Gastrocnemius medialis (tissue), 4 donors: ENCODE measurements around the gene RNASE1. TPM values are rescaled to one million over a fixed set of nuclear protein-coding genes. Genes with fewer than 3 reads are reported as not detected.

Experiments used
- ATAC-seq, 2 donors: fragments of 150-250 bp; one replicate each; pipeline ENCODE4 v1.9.1; 2016
- DNase-seq, 2 donors: peaks; one replicate each; pipeline ENCODE4 v3.0.0-alpha.2; 2019
- H3K27ac ChIP-seq, 4 donors: fragments of 200-600 bp; sonication (generic); 1 replicate in 1 of 4; 2 replicates in 3 of 4; pipeline ENCODE4 v1.5.1; 2016 to 2018; ENCODE audit warnings: mild to moderate bottlenecking in 2 of 4, moderate library complexity in 1 of 4
- H3K27me3 ChIP-seq, 3 donors: fragments of 200-600 bp; sonication (generic) in 2 of 3; 1 replicate in 1 of 3; 2 replicates in 2 of 3; pipeline versions ENCODE4 v1.5.1 to v1.6.0; 2016 to 2019; ENCODE audit warnings: mild to moderate bottlenecking in 1 of 3, moderate library complexity in 1 of 3
- H3K36me3 ChIP-seq, 2 donors: fragments of 200-600 bp; sonication (generic) in 1 of 2; one replicate each; pipeline ENCODE4 v1.5.1; 2017 to 2018
- H3K4me1 ChIP-seq, 2 donors: fragments of 200-600 bp; sonication (generic) in 1 of 2; one replicate each; pipeline ENCODE4 v1.5.1; 2016 to 2017; ENCODE audit warnings: mild to moderate bottlenecking in 2 of 2
- H3K4me3 ChIP-seq, 4 donors: fragments of 200-600 bp; sonication (generic) in 3 of 4; 1 replicate in 1 of 4; 2 replicates in 3 of 4; pipeline ENCODE4 v1.5.1; 2016 to 2019; ENCODE audit warnings: mild to moderate bottlenecking in 2 of 4
- H3K9me3 ChIP-seq, 3 donors: fragments of 200-600 bp; sonication (generic) in 2 of 3; 1 replicate in 1 of 3; 2 replicates in 2 of 3; pipeline ENCODE4 v1.5.1; 2016 to 2019
- CTCF ChIP-seq, 5 experiments: fragments of 450-650 bp in 3 of 5; fragments of 200-600 bp in 2 of 5; sonication (generic) in 2 of 5; IDR thresholded peaks in 4 of 5; conservative IDR thresholded peaks in 1 of 5; 1 replicate in 4 of 5; 2 replicates in 1 of 5; pipeline ENCODE4 v1.5.1; 2016 to 2019; ENCODE audit warnings: antibody characterized with exemption in 5 of 5, mild to moderate bottlenecking in 3 of 5, moderate library complexity in 3 of 5
- POLR2A ChIP-seq, 2 donors: fragments of 450-650 bp; IDR thresholded peaks; one replicate each; pipeline ENCODE4 v1.6.1; 2017; ENCODE audit warnings: antibody characterized with exemption in 2 of 2, mild to moderate bottlenecking in 2 of 2, moderate library complexity in 2 of 2
- in situ Hi-C, 4 donors: fragments of 200-750 bp; cut with MboI; loops; one replicate each; pipeline versions ENCODE4 v1.15.0 to v1.8.0; 2017; ENCODE audit warnings: low sequenced_read_pairs in 4 of 4
- intact Hi-C: fragments of 100-400 bp; cut with DNase I; formaldehyde crosslinking; loops from one replicate; pipeline ENCODE4 v1.15.1; 2023; ENCODE audit warnings: low total_unique reads
- total RNA-seq, 4 donors: library from RNA; depleted of rRNA; stranded (reverse); fragments of >200 nt; gene quantifications; one replicate each; pipeline versions ENCODE4 v1.1.0 to v1.2.3, GENCODE V29; 2016

Gene RNASE1
- total RNA-seq, 4 donors from 2014 or later = 157 to 198 (median 190) TPM

DNA sequence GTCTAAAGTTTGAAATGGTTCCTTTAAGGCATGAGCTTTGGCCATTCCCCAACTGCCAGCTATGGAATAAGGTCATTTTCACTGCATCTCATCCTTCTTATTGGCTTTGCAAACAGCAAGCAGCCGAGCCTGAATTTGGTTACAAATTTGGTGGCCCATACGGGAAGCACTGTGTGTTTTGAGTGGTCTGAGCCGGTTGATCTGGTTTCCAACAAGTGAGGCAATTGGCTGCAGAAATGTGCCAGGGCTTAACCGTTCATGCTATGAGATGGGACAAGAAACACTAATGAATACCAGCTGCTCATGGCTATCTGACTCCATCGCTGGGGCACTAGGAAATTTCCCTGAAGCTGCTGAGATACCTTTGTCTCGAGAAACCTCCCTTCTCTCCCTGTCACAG, 47.6 kb downstream of the RNASE1 start:
- in situ Hi-C loops = no loop called here
- intact Hi-C loops = no loop called here

GRCh38 chr14:20754308-20754707, 48.3 kb downstream of the RNASE1 start:
- H3K9me3 ChIP-seq = no peaks in the 10 kb centered on the region
- no peaks in the 10 kb centered on the region for H3K36me3 ChIP-seq
- H3K4me1 ChIP-seq = peaks cover 0 to 4% of the 10 kb centered on the region in 2 donors
- H3K4me3 ChIP-seq = no peak overlapping the region
- no peaks in the 10 kb centered on the region for H3K27me3 ChIP-seq
- intact Hi-C loops = no loop called here
- no peak overlapping the region for H3K27ac ChIP-seq
- in situ Hi-C loops = no loop called here
- DNase-seq (no peak), ATAC-seq (no peak)
- TF ChIP-seq POLR2A (IDR thresholded peaks at IDR 0.05) = no peak
- TF ChIP-seq CTCF (IDR thresholded peaks at IDR 0.05 in 4 of 5, conservative IDR thresholded peaks at IDR 0.05 in 1 of 5) = no peak

More for the DNA sequence above, 47.6 kb downstream of the RNASE1 start:
- no peak for ATAC-seq
- DNase-seq = no peak
- TF ChIP-seq CTCF (IDR thresholded peaks at IDR 0.05 in 4 of 5, conservative IDR thresholded peaks at IDR 0.05 in 1 of 5) = no peak
- no peak for TF ChIP-seq POLR2A (IDR thresholded peaks at IDR 0.05)
- H3K27ac ChIP-seq = no peak overlapping the region
- no peaks in the 10 kb centered on the region for H3K36me3 ChIP-seq
- no peaks in the 10 kb centered on the region for H3K9me3 ChIP-seq
- no peaks in the 10 kb centered on the region for H3K27me3 ChIP-seq
- peaks cover 0 to 4% of the 10 kb centered on the region in 2 donors for H3K4me1 ChIP-seq
- H3K4me3 ChIP-seq = no peak overlapping the region

DNA sequence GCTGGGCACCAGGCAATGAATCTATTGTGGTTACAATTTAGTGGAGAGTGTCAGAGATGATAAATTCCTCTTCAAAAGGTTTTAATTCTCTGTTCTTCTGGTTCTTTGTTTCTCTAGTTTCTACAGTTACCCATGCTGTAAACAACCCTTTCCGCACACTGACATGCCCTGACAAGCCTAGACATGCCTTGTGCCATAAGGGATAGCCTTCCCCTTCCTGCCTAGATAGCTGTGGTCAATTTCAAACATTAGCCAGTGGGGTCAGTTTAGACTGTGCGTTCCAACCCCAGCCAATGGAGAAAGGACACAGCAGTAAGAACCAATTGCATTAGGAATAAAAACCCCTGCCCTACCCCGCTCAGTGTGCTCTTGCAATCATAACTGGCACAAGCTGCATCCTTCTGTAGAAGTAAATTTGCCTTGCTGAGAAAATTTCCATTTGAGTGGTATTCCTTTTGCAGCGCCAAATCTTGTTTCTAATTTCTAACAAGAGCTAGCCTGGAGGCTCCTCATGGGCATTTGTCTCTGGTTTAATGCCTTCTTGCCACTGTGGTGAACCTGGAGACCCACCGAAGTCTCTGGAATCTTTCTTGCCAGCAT, 50.6 kb downstream of the RNASE1 start:
- Histone ChIP-seq H3K4me3 (no peak overlapping the region), H3K4me1 (peaks cover 0 to 4% of the 10 kb centered on the region in 2 donors), H3K9me3 (no peaks in the 10 kb centered on the region), H3K27ac (no peak overlapping the region), H3K27me3 (no peaks in the 10 kb centered on the region), H3K36me3 (no peaks in the 10 kb centered on the region)
- in situ Hi-C loops = no loop called here
- TF ChIP-seq CTCF (IDR thresholded peaks at IDR 0.05 in 4 of 5, conservative IDR thresholded peaks at IDR 0.05 in 1 of 5) (no peak), POLR2A (IDR thresholded peaks at IDR 0.05) (no peak)
- ATAC-seq (no peak), DNase-seq (no peak)
- intact Hi-C loops = no loop called here

Other genes with a start within 250 kb of the RNASE1 start
- not detected for gene RNASE9, start 241.8 kb downstream of the RNASE1 start, total RNA-seq
- not detected for gene RNASE11, start 214.8 kb downstream of the RNASE1 start, total RNA-seq
- gene RNASE12, start 211.5 kb downstream of the RNASE1 start, total RNA-seq = not detected
- gene OR6S1, start 161.2 kb downstream of the RNASE1 start, total RNA-seq = not detected
- gene RNASE4, start 118.3 kb downstream of the RNASE1 start, total RNA-seq = 10 to 100 TPM; 12.2 to 21.3 (median 18.9) TPM
- 10 to 100 TPM in 1 of 4 donors, 1 to 10 TPM in 3; 3.9 to 10.5 (median 5.6) TPM for gene ANG, start 114.1 kb downstream of the RNASE1 start, total RNA-seq
- gene EDDM3A, start 57.0 kb downstream of the RNASE1 start, total RNA-seq = not detected
- gene EDDM3B, start 34.4 kb downstream of the RNASE1 start, total RNA-seq = not detected
- 1 to 10 TPM in 3 of 4 donors, under 1 TPM in 1; 0.61 to 5.9 (median 4.8) TPM for gene RNASE6, start 21.6 kb downstream of the RNASE1 start, total RNA-seq
- not detected for gene RNASE3, start 88.5 kb upstream of the RNASE1 start, total RNA-seq
- gene RNASE2, start 152.6 kb upstream of the RNASE1 start, total RNA-seq = 1 to 10 TPM in 1 of 4 donors, under 1 TPM in 2, not detected in 1; 0.82 to 1.6 (median 0.91) TPM
- gene METTL17, start 187.1 kb upstream of the RNASE1 start, total RNA-seq = 10 to 100 TPM; 33.9 to 69.5 (median 50.8) TPM
- gene SLC39A2, start 196.4 kb upstream of the RNASE1 start, total RNA-seq = not detected
- 1,000 to 10,000 TPM in 3 of 4 donors, 100 to 1,000 TPM in 1; 759 to 2,790 (median 1,841) TPM for gene NDRG2, start 222.2 kb upstream of the RNASE1 start, total RNA-seq
- 1 to 10 TPM in 2 of 4 donors, under 1 TPM in 2; 0.22 to 2.3 (median 1.1) TPM for gene TPPP2, start 227.4 kb upstream of the RNASE1 start, total RNA-seq
- not detected for gene RNASE13, start 232.0 kb upstream of the RNASE1 start, total RNA-seq
- under 1 TPM in 1 of 4 donors, not detected in 3; 0.55 TPM for gene RNASE7, start 239.5 kb upstream of the RNASE1 start, total RNA-seq